Glutamatergic neuron (in vitro differentiated cells): ENCODE measurements around the gene LMF1. TPM values are rescaled to one million over a fixed set of nuclear protein-coding genes. Genes with fewer than 3 reads are reported as not detected.

Experiments used
- DNase-seq: peaks from one replicate; pipeline ENCODE4 v3.0.0; 2022
- H3K27ac Mint-ChIP-seq: one replicate; pipeline ENCODE4 v1.8.0; 2020; ENCODE audit warnings: mild to moderate bottlenecking, mixed read lengths, inconsistent platforms; ENCODE audit not compliant: unreplicated experiment
- H3K27me3 Mint-ChIP-seq: one replicate; pipeline ENCODE4 v1.8.0; 2020; ENCODE audit warnings: mild to moderate bottlenecking, moderate library complexity, mixed read lengths, inconsistent platforms; ENCODE audit not compliant: unreplicated experiment
- H3K36me3 Mint-ChIP-seq: one replicate; pipeline ENCODE4 v1.8.0; 2020; ENCODE audit warnings: mild to moderate bottlenecking, mixed read lengths, inconsistent platforms; ENCODE audit not compliant: unreplicated experiment
- H3K4me1 Mint-ChIP-seq: one replicate; pipeline ENCODE4 v1.8.0; 2020; ENCODE audit warnings: mild to moderate bottlenecking, low read depth, mixed read lengths, inconsistent platforms; ENCODE audit not compliant: unreplicated experiment
- H3K4me3 Mint-ChIP-seq: one replicate; pipeline ENCODE4 v1.8.0; 2020; ENCODE audit warnings: mild to moderate bottlenecking, mixed read lengths, inconsistent platforms; ENCODE audit not compliant: unreplicated experiment
- H3K9me3 Mint-ChIP-seq: one replicate; pipeline ENCODE4 v1.8.0; 2020; ENCODE audit warnings: mild to moderate bottlenecking, moderate library complexity, mixed read lengths, inconsistent platforms; ENCODE audit not compliant: unreplicated experiment
- CTCF ChIP-seq: fragments of 200-600 bp; sonication (generic); IDR thresholded peaks from one replicate; pipeline ENCODE4 v1.5.0; 2021; ENCODE audit not compliant: partially characterized antibody, unreplicated experiment
- total RNA-seq: library from RNA; stranded (reverse); fragmentation: NEBNext Ultra II Directional; extraction: Animal tissue kit (Norgen Biotek cat#: 25700); gene quantifications from one replicate; pipeline ENCODE4 v1.2.1, GENCODE V29; 2021; ENCODE audit not compliant: unreplicated experiment

LMF1 gene
- total RNA-seq, 1 donor from 2014 or later: 17.4 TPM

- peaks cover 31% of the 10 kb centered on the region for H3K36me3 Mint-ChIP-seq
- no peak for TF ChIP-seq CTCF
- H3K9me3 Mint-ChIP-seq: peaks cover 7% of the 10 kb centered on the region
- no peak overlapping the region for H3K4me3 Mint-ChIP-seq
- H3K4me1 Mint-ChIP-seq: peaks cover 8% of the 10 kb centered on the region
- no peak overlapping the region for H3K27ac Mint-ChIP-seq
- peaks cover 2% of the 10 kb centered on the region for H3K27me3 Mint-ChIP-seq
- DNase-seq: no peak
These were observed 44.1 kb downstream of the LMF1 start for GRCh38 chr16:926715-927114.

GRCh38 chr16:924806-925205, 46.0 kb downstream of the LMF1 start:
- H3K36me3 Mint-ChIP-seq: peaks cover 34% of the 10 kb centered on the region
- no peak for TF ChIP-seq CTCF
- H3K27ac Mint-ChIP-seq: no peak overlapping the region
- H3K4me3 Mint-ChIP-seq: no peak overlapping the region
- H3K27me3 Mint-ChIP-seq: peaks cover 6% of the 10 kb centered on the region
- peaks cover 14% of the 10 kb centered on the region for H3K9me3 Mint-ChIP-seq
- peaks cover 20% of the 10 kb centered on the region for H3K4me1 Mint-ChIP-seq
- no peak for DNase-seq

- H3K36me3 Mint-ChIP-seq: peaks cover 34% of the 10 kb centered on the region
- DNase-seq: no peak
- H3K27ac Mint-ChIP-seq: no peak overlapping the region
- no peak for TF ChIP-seq CTCF
- H3K4me1 Mint-ChIP-seq: peaks cover 19% of the 10 kb centered on the region
- peaks cover 6% of the 10 kb centered on the region for H3K27me3 Mint-ChIP-seq
- H3K9me3 Mint-ChIP-seq: peaks cover 14% of the 10 kb centered on the region
- no peak overlapping the region for H3K4me3 Mint-ChIP-seq
These were observed 46.7 kb downstream of the LMF1 start for GRCh38 chr16:924063-924462.

GRCh38 chr16:923184-923583, 47.6 kb downstream of the LMF1 start:
- Mint-ChIP-seq H3K4me1 (peaks cover 21% of the 10 kb centered on the region), H3K27me3 (peaks cover 6% of the 10 kb centered on the region), H3K4me3 (no peak overlapping the region), H3K27ac (no peak overlapping the region), H3K9me3 (peaks cover 16% of the 10 kb centered on the region), H3K36me3 (peaks cover 34% of the 10 kb centered on the region)
- no peak for TF ChIP-seq CTCF
- DNase-seq: no peak

GRCh38 chr16:922051-922450, 48.7 kb downstream of the LMF1 start:
- Mint-ChIP-seq H3K27me3 (peaks cover 6% of the 10 kb centered on the region), H3K27ac (peak overlapping the region; percentile 70), H3K9me3 (peaks cover 20% of the 10 kb centered on the region), H3K4me3 (peak overlapping the region; percentile 40), H3K4me1 (peaks cover 21% of the 10 kb centered on the region), H3K36me3 (peaks cover 34% of the 10 kb centered on the region)
- TF ChIP-seq CTCF: no peak
- no peak for DNase-seq
